ENCODE measurements around the gene CAMTA1. TPM values are rescaled to one million over a fixed set of nuclear protein-coding genes. Genes with fewer than 3 reads are reported as not detected.

Gene CAMTA1
- polyA plus RNA-seq, 1 of the 3 experiments (the other 2 are of a cell fraction): 63.1 TPM

- CTCF ChIA-PET: interaction anchor here (1.1 kb wide), 1 partner anchor 322 kb away, joined by 3 read pairs; no protein-coding TSS in a partner anchor
- no peaks in the 10 kb centered on the region for H3K9me3 ChIP-seq
- no peaks in the 10 kb centered on the region for H3K27me3 ChIP-seq (ENCODE audit: insufficient read depth)
- POLR2A ChIA-PET: no interaction called here
- no peak overlapping the region for H3K4me2 ChIP-seq
- H3F3A ChIP-seq (replicated peaks; ENCODE audit: insufficient read depth): no peaks in the 10 kb centered on the region
- H3K27ac ChIP-seq (ENCODE audit: low read depth in 2 of 2, low read length in 1 of 2): no peak overlapping the region
- no peaks in the 10 kb centered on the region for H3K79me2 ChIP-seq (ENCODE audit: insufficient read depth)
- no peak overlapping the region for H3K4me3 ChIP-seq (ENCODE audit: low read depth in 2 of 2, low read length in 1 of 2)
- no peaks in the 10 kb centered on the region for H4K20me1 ChIP-seq (ENCODE audit: insufficient read depth)
- TF ChIP-seq FOXM1 (IDR thresholded peaks at IDR 0.05; ENCODE audit: low read depth) (no peak), FOXJ3 (CRISPR knock-in tag; IDR thresholded peaks at IDR 0.05) (no peak), NFIC (IDR thresholded peaks at IDR 0.05; ENCODE audit: borderline replicate concordance) (no peak), EP300 (IDR thresholded peaks at IDR 0.05; ENCODE audit: borderline replicate concordance in 1 of 2, low read depth in 1 of 2, low read length in 1 of 2) (no peak)
- H3K4me1 ChIP-seq (ENCODE audit: control insufficient read depth in 1 of 2, insufficient read depth in 2 of 2, low read depth in 1 of 2, low read length in 1 of 2): no peaks in the 10 kb centered on the region
- no peak overlapping the region for H2AFZ ChIP-seq (ENCODE audit: low read depth)
- H3K9me2 ChIP-seq: no peaks in the 10 kb centered on the region
- DNase-seq: no peak
- H3K36me3 ChIP-seq (replicated peaks in 1 of 2; ENCODE audit: control insufficient read depth in 1 of 2, insufficient read depth in 2 of 2, low read length in 1 of 2): no peaks in the 10 kb centered on the region
- H3K9ac ChIP-seq: no peak overlapping the region
- WGBS (ENCODE audit: low lambda C conversion rate): 60% methylated on average over 3 of the region's 3 CpGs
Observed at GRCh38 chr1:7325254-7325653, 540.0 kb downstream of the CAMTA1 start.

- no peak overlapping the region for H3K4me2 ChIP-seq
- DNase-seq: no peak
- WGBS (ENCODE audit: low lambda C conversion rate): 31% methylated on average over 2 of the region's 2 CpGs
- H3K9me2 ChIP-seq: no peaks in the 10 kb centered on the region
- H3K27ac ChIP-seq (ENCODE audit: low read depth in 2 of 2, low read length in 1 of 2): no peak overlapping the region
- no peaks in the 10 kb centered on the region for H3K27me3 ChIP-seq (ENCODE audit: insufficient read depth)
- H4K20me1 ChIP-seq (ENCODE audit: insufficient read depth): no peaks in the 10 kb centered on the region
- no peaks in the 10 kb centered on the region for H3K4me1 ChIP-seq (ENCODE audit: control insufficient read depth in 1 of 2, insufficient read depth in 2 of 2, low read depth in 1 of 2, low read length in 1 of 2)
- H3K79me2 ChIP-seq (ENCODE audit: insufficient read depth): no peaks in the 10 kb centered on the region
- POLR2A ChIA-PET: no interaction called here
- no peak overlapping the region for H3K9ac ChIP-seq
- no peak for TF ChIP-seq PBX3 (IDR thresholded peaks at IDR 0.05)
- TF ChIP-seq TAF1 (IDR thresholded peaks at IDR 0.05; ENCODE audit: borderline replicate concordance, low read depth, low read length): no peak
- no peak for TF ChIP-seq FOXM1 (IDR thresholded peaks at IDR 0.05; ENCODE audit: low read depth)
- no peak for TF ChIP-seq CHD2 (IDR thresholded peaks at IDR 0.05; ENCODE audit: low read length, partially characterized antibody)
- no peak for TF ChIP-seq USF1 (IDR thresholded peaks at IDR 0.05; ENCODE audit: borderline replicate concordance, low read depth)
- no peak for TF ChIP-seq JUND (IDR thresholded peaks at IDR 0.05)
- no peak for TF ChIP-seq SIN3A (IDR thresholded peaks at IDR 0.05; ENCODE audit: borderline replicate concordance, low read depth, low read length)
- TF ChIP-seq NRF1 (IDR thresholded peaks at IDR 0.05; ENCODE audit: low read depth, low read length): no peak
- no peaks in the 10 kb centered on the region for H3K36me3 ChIP-seq (replicated peaks in 1 of 2; ENCODE audit: control insufficient read depth in 1 of 2, insufficient read depth in 2 of 2, low read length in 1 of 2)
- H3F3A ChIP-seq (replicated peaks; ENCODE audit: insufficient read depth): no peaks in the 10 kb centered on the region
- no peak overlapping the region for H2AFZ ChIP-seq (ENCODE audit: low read depth)
- no peak overlapping the region for H3K4me3 ChIP-seq (ENCODE audit: low read depth in 2 of 2, low read length in 1 of 2)
- CTCF ChIA-PET: no interaction called here
- no peaks in the 10 kb centered on the region for H3K9me3 ChIP-seq
Observed at GRCh38 chr1:7326366-7326765, 541.1 kb downstream of the CAMTA1 start.

GRCh38 chr1:7327849-7328248 lies 542.6 kb downstream of the CAMTA1 start:
- ChIA-PET CTCF (interaction anchor here (0.5 to 0.7 kb wide), 2 partner anchors 10 to 584 kb away, joined by 3 to 4 read pairs; no protein-coding TSS in a partner anchor), POLR2A (no interaction called here)
- TF ChIP-seq EP300 (IDR thresholded peaks at IDR 0.05; ENCODE audit: borderline replicate concordance in 1 of 2, low read depth in 1 of 2, low read length in 1 of 2) (no peak), PBX3 (IDR thresholded peaks at IDR 0.05) (no peak), GATA2 (CRISPR knock-in tag; IDR thresholded peaks at IDR 0.05) (no peak), RAD21 (IDR thresholded peaks at IDR 0.05; ENCODE audit: low read length) (no peak), TEAD4 (IDR thresholded peaks at IDR 0.05; ENCODE audit: borderline replicate concordance, insufficient read depth) (no peak), JUND (IDR thresholded peaks at IDR 0.05) (no peak), FOXJ3 (CRISPR knock-in tag; IDR thresholded peaks at IDR 0.05) (no peak), MAX (IDR thresholded peaks at IDR 0.05; ENCODE audit: low read depth) (no peak), USF1 (IDR thresholded peaks at IDR 0.05; ENCODE audit: borderline replicate concordance, low read depth) (no peak), MEF2A (IDR thresholded peaks at IDR 0.05; ENCODE audit: borderline replicate concordance, low read depth) (no peak), RCOR1 (IDR thresholded peaks at IDR 0.05; ENCODE audit: low read length) (no peak)

More at GRCh38 chr1:7327849-7328248, 542.6 kb downstream of the CAMTA1 start:
- no peaks in the 10 kb centered on the region; a peak in 1 of 4 replicates for H3K4me1 ChIP-seq (ENCODE audit: control insufficient read depth in 1 of 2, insufficient read depth in 2 of 2, low read depth in 1 of 2, low read length in 1 of 2)
- no peak overlapping the region for H3K4me2 ChIP-seq
- no peak for DNase-seq
- no peaks in the 10 kb centered on the region for H4K20me1 ChIP-seq (ENCODE audit: insufficient read depth)
- no peaks in the 10 kb centered on the region for H3K36me3 ChIP-seq (replicated peaks in 1 of 2; ENCODE audit: control insufficient read depth in 1 of 2, insufficient read depth in 2 of 2, low read length in 1 of 2)
- no peak overlapping the region for H3K9ac ChIP-seq
- no peaks in the 10 kb centered on the region for H3K27me3 ChIP-seq (ENCODE audit: insufficient read depth)
- WGBS (ENCODE audit: low lambda C conversion rate): 26% methylated on average over 3 of the region's 3 CpGs
- H3K9me3 ChIP-seq: no peaks in the 10 kb centered on the region
- H3K4me3 ChIP-seq (ENCODE audit: low read depth in 2 of 2, low read length in 1 of 2): no peak overlapping the region
- no peaks in the 10 kb centered on the region for H3K79me2 ChIP-seq (ENCODE audit: insufficient read depth)
- no peak overlapping the region for H3K27ac ChIP-seq (ENCODE audit: low read depth in 2 of 2, low read length in 1 of 2)
- no peaks in the 10 kb centered on the region for H3F3A ChIP-seq (replicated peaks; ENCODE audit: insufficient read depth)
- no peak overlapping the region for H2AFZ ChIP-seq (ENCODE audit: low read depth)
- H3K9me2 ChIP-seq: no peaks in the 10 kb centered on the region
